GM19452 (cell line): ENCODE results near the gene FAHD2A.
"Not testable (repeated sequence)": the region's sequence is repeated elsewhere in the genome, so short reads cannot be mapped to it uniquely, and the experiment has no call there.

Experiments used
- ATAC-seq: cut with Tn5 transposase; IDR thresholded peaks from one replicate; pipeline ENCODE4 v1.9.1; 2021; ENCODE audit not compliant: unreplicated experiment

The FAHD2A gene

GRCh38 chr2:95375532-95376150, 26.9 kb upstream of the FAHD2A start:
- no peak for ATAC-seq

GRCh38 chr2:95376311-95377215, 25.9 kb upstream of the FAHD2A start:
- ATAC-seq = no peak

- ATAC-seq = no peak
Observed at GRCh38 chr2:95377216-95378123, 25.0 kb upstream of the FAHD2A start.

GRCh38 chr2:95378281-95378680, 24.2 kb upstream of the FAHD2A start:
- ATAC-seq = not testable (repeated sequence)

GRCh38 chr2:95379371-95379831, 23.1 kb upstream of the FAHD2A start:
- no peak for ATAC-seq

GRCh38 chr2:95380280-95380679, 22.2 kb upstream of the FAHD2A start:
- ATAC-seq = no peak

- ATAC-seq = no peak
Observed at GRCh38 chr2:95380731-95381130, 21.8 kb upstream of the FAHD2A start.

- ATAC-seq = no peak
Observed at GRCh38 chr2:95381212-95382191, 21.0 kb upstream of the FAHD2A start.

GRCh38 chr2:95382192-95382591, 20.3 kb upstream of the FAHD2A start:
- ATAC-seq = no peak

GRCh38 chr2:95382686-95383634, 19.5 kb upstream of the FAHD2A start:
- no peak for ATAC-seq

- no peak for ATAC-seq
Observed at GRCh38 chr2:95383635-95384027, 18.9 kb upstream of the FAHD2A start.

GRCh38 chr2:95384854-95385569, 17.5 kb upstream of the FAHD2A start:
- ATAC-seq = no peak

- no peak for ATAC-seq
Observed at GRCh38 chr2:95385570-95385984, 16.9 kb upstream of the FAHD2A start.

- ATAC-seq = no peak
Observed at GRCh38 chr2:95386031-95386430, 16.5 kb upstream of the FAHD2A start.

- no peak for ATAC-seq
Observed at GRCh38 chr2:95387358-95387757, 15.2 kb upstream of the FAHD2A start.

- ATAC-seq = no peak
Observed at GRCh38 chr2:95388091-95388692, 14.3 kb upstream of the FAHD2A start.

- ATAC-seq = no peak
Observed at GRCh38 chr2:95388856-95389244, 13.7 kb upstream of the FAHD2A start.
